Keratinocyte (primary cell): ENCODE results near the gene NRG2.

Source experiments
- CTCF ChIP-seq, 3 experiments: IDR thresholded peaks in 1 of 3; conservative IDR thresholded peaks in 1 of 3; optimal IDR thresholded peaks in 1 of 3; 2 replicates in 2 of 3; 3 replicates in 1 of 3; pipeline versions ENCODE3 to v1.5.1; 2011; ENCODE audit warnings: low read length in 3 of 3, mild to moderate bottlenecking in 3 of 3, moderate library complexity in 2 of 3, control low read depth in 1 of 3, inconsistent platforms in 1 of 3; ENCODE audit not compliant: insufficient read depth in 2 of 3; ENCODE audit errors: extremely low read depth in 1 of 3
- EZH2 ChIP-seq: IDR thresholded peaks from one replicate; pipeline ENCODE4 v1.6.1; 2012; ENCODE audit warnings: inconsistent platforms, mild to moderate bottlenecking, low read length, moderate library complexity

DNA sequence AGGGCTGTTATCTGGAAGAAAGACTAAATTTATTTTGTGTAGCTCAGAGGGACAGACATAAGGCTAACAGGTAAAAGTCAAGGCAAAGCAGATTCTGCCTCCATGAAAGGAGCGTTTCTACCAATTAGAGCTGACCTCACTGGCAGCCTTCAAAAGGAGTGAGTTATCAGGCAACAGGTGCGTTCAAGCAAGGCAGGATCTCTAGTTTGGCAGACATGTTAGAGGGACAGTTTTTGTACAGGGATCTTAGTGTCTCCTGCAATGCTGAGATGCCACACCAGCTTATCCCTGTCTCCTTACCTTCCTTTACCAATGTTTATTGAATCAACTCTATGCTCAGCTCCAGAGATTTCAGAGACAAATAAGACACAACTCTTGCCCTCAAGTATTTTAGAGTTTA, 73.8 kb downstream of the NRG2 start:
- no peak for TF ChIP-seq CTCF (optimal IDR thresholded peaks at IDR 0.05 in 1 of 3, IDR thresholded peaks at IDR 0.05 in 1 of 3, conservative IDR thresholded peaks at IDR 0.05 in 1 of 3; ENCODE audit: extremely low read depth in 1 of 3, insufficient read depth in 2 of 3, low read length in 3 of 3)
- no peak for TF ChIP-seq EZH2
